SK-N-SH (cell line): Measurements from ENCODE around the gene CFDP1. TPM values are rescaled to one million over a fixed set of nuclear protein-coding genes. Genes with fewer than 3 reads are reported as not detected.
A peak's percentile ranks its signal among the peaks of the same experiment; 100 is the strongest.

ENCODE experiments used
- CTCF ChIA-PET: fragments of 300-600, 350-600 bp; formaldehyde crosslinking; extraction: SDS; loops from one replicate; lab custom pipeline; 2021; lab: Yijun Ruan, JAX
- POLR2A ChIA-PET: fragments of 350-600 bp; sonication (Branson Sonifier 250); formaldehyde crosslinking; extraction: SDS; loops from one replicate; lab custom pipeline; 2020; ENCODE audit warnings: antibody characterized with exemption, inconsistent platforms; lab: Yijun Ruan, JAX
- DNase-seq: peaks from one replicate; pipeline ENCODE4 v3.0.0; 2012
- H2AFZ ChIP-seq: fragments of 200-600 bp; sonication (generic); 2 replicates; pipeline ENCODE4 v1.8.1; 2016; ENCODE audit warnings: antibody characterized with exemption, mild to moderate bottlenecking, low read depth
- H3F3A ChIP-seq: fragments of 200-600 bp; sonication (generic); replicated peaks from 2 replicates; pipeline ENCODE3; 2016; ENCODE audit warnings: antibody characterized with exemption, mild to moderate bottlenecking; ENCODE audit not compliant: insufficient read depth
- H3K27ac ChIP-seq, 2 experiments: fragments of 200-500 bp in 1 of 2; fragments of 200-600 bp in 1 of 2; sonication (Bioruptor generic) in 1 of 2; sonication (generic), shearing (Covaris generic) in 1 of 2; 2 replicates each; pipeline versions ENCODE4 v1.5.1 to v1.6.1; 2014 to 2016; ENCODE audit warnings: low read depth in 2 of 2, inconsistent platforms in 1 of 2, low read length in 1 of 2, mild to moderate bottlenecking in 1 of 2, mixed read lengths in 1 of 2
- H3K27me3 ChIP-seq: fragments of 200-600 bp; sonication (generic), shearing (Covaris generic); 2 replicates; pipeline ENCODE4 v1.6.1; 2016; ENCODE audit warnings: mixed run types; ENCODE audit not compliant: insufficient read depth
- H3K36me3 ChIP-seq, 2 experiments: fragments of 200-500 bp in 1 of 2; fragments of 200-600 bp in 1 of 2; sonication (Bioruptor generic) in 1 of 2; sonication (generic) in 1 of 2; replicated peaks in 1 of 2; 2 replicates each; pipeline versions ENCODE3 to v1.5.1; 2014 to 2016; ENCODE audit warnings: low read length in 1 of 2, mild to moderate bottlenecking in 1 of 2; ENCODE audit not compliant: insufficient read depth in 2 of 2, control insufficient read depth in 1 of 2
- H3K4me1 ChIP-seq, 2 experiments: fragments of 200-500 bp in 1 of 2; fragments of 200-600 bp in 1 of 2; sonication (Bioruptor generic) in 1 of 2; sonication (generic), shearing (Covaris generic) in 1 of 2; 2 replicates each; pipeline versions ENCODE4 v1.5.1 to v1.6.1; 2014 to 2016; ENCODE audit warnings: low read depth in 1 of 2, low read length in 1 of 2, mixed run types in 1 of 2; ENCODE audit not compliant: insufficient read depth in 2 of 2, control insufficient read depth in 1 of 2
- H3K4me2 ChIP-seq: fragments of 200-600 bp; sonication (generic), shearing (Covaris generic); 2 replicates; pipeline ENCODE4 v1.6.1; 2017; ENCODE audit warnings: mixed run types
- H3K4me3 ChIP-seq, 2 experiments: fragments of 200-500 bp in 1 of 2; fragments of 200-600 bp in 1 of 2; sonication (Bioruptor generic) in 1 of 2; sonication (generic), shearing (Covaris generic) in 1 of 2; 2 replicates each; pipeline versions ENCODE4 v1.5.1 to v1.8.1; 2014 to 2016; ENCODE audit warnings: low read depth in 2 of 2, inconsistent platforms in 1 of 2, low read length in 1 of 2, mild to moderate bottlenecking in 1 of 2, mixed read lengths in 1 of 2, moderate library complexity in 1 of 2
- H3K79me2 ChIP-seq: fragments of 200-600 bp; sonication (generic); 2 replicates; pipeline ENCODE4 v1.8.1; 2017; ENCODE audit warnings: mild to moderate bottlenecking; ENCODE audit not compliant: insufficient read depth
- H3K9ac ChIP-seq: fragments of 200-600 bp; sonication (generic); 2 replicates; pipeline ENCODE4 v1.6.1; 2017; ENCODE audit warnings: mixed run types
- H3K9me2 ChIP-seq: fragments of 200-600 bp; sonication (generic); 2 replicates; pipeline ENCODE4 v1.6.1; 2017; ENCODE audit warnings: mixed run types
- H3K9me3 ChIP-seq: fragments of 200-600 bp; sonication (generic); 2 replicates; pipeline ENCODE4 v1.6.1; 2017; ENCODE audit warnings: mixed run types, mild to moderate bottlenecking, moderate library complexity
- H4K20me1 ChIP-seq: fragments of 200-600 bp; sonication (generic); 2 replicates; pipeline ENCODE4 v1.6.1; 2017; ENCODE audit warnings: mild to moderate bottlenecking, mixed run types; ENCODE audit not compliant: insufficient read depth
- CHD2 ChIP-seq: fragments of 150-350 bp; IDR thresholded peaks from 2 replicates; pipeline ENCODE4 v1.6.1; 2018; ENCODE audit warnings: low read length; ENCODE audit not compliant: partially characterized antibody
- FOSL2 ChIP-seq: IDR thresholded peaks from 2 replicates; pipeline ENCODE4 v1.4.0; 2012; ENCODE audit warnings: low read depth, mild to moderate bottlenecking, moderate library complexity, borderline replicate concordance
- FOXJ3 ChIP-seq: sonication (generic); formaldehyde crosslinking; IDR thresholded peaks from 2 replicates; pipeline ENCODE4 v1.5.1; 2020; ENCODE audit warnings: mild to moderate bottlenecking, missing genetic modification reagents
- GABPA ChIP-seq: IDR thresholded peaks from 2 replicates; pipeline ENCODE4 v1.4.0; 2012; ENCODE audit warnings: low read depth, mild to moderate bottlenecking
- JUND ChIP-seq: IDR thresholded peaks from 2 replicates; pipeline ENCODE4 v1.4.0; 2012
- MAX ChIP-seq: IDR thresholded peaks from 2 replicates; pipeline ENCODE4 v1.4.0; 2012; ENCODE audit warnings: low read depth
- MEF2A ChIP-seq: IDR thresholded peaks from 2 replicates; pipeline ENCODE4 v1.4.0; 2012; ENCODE audit warnings: low read depth, borderline replicate concordance
- MXI1 ChIP-seq: IDR thresholded peaks from 2 replicates; pipeline ENCODE4 v1.6.1; 2012; ENCODE audit warnings: mild to moderate bottlenecking, low read depth, low read length, improper control_type of control experiment
- NFIC ChIP-seq: IDR thresholded peaks from 2 replicates; pipeline ENCODE4 v1.4.0; 2012; ENCODE audit warnings: borderline replicate concordance
- NRF1 ChIP-seq: IDR thresholded peaks from 2 replicates; pipeline ENCODE4 v1.6.1; 2012; ENCODE audit warnings: low read depth, mild to moderate bottlenecking, low read length
- POLR2AphosphoS5 ChIP-seq: IDR thresholded peaks from 2 replicates; pipeline ENCODE4 v1.6.1; 2012; ENCODE audit warnings: low read depth, low read length
- RCOR1 ChIP-seq: fragments of 150-350 bp; IDR thresholded peaks from 2 replicates; pipeline ENCODE4 v1.6.1; 2017; ENCODE audit warnings: antibody characterized with exemption, low read length
- RXRA ChIP-seq: IDR thresholded peaks from 2 replicates; pipeline ENCODE4 v1.4.0; 2012; ENCODE audit warnings: low read depth, mild to moderate bottlenecking, borderline replicate concordance
- SMC3 ChIP-seq: IDR thresholded peaks from 2 replicates; pipeline ENCODE4 v1.6.1; 2012; ENCODE audit warnings: low read depth, low read length, improper control_type of control experiment
- TAF1 ChIP-seq: IDR thresholded peaks from 2 replicates; pipeline ENCODE4 v1.6.1; 2012; ENCODE audit warnings: low read depth, mild to moderate bottlenecking, low read length, moderate library complexity, borderline replicate concordance
- TCF12 ChIP-seq: IDR thresholded peaks from 2 replicates; pipeline ENCODE4 v1.4.0; 2012
- TEAD4 ChIP-seq: IDR thresholded peaks from 2 replicates; pipeline ENCODE4 v1.4.0; 2012; ENCODE audit warnings: mild to moderate bottlenecking, borderline replicate concordance; ENCODE audit not compliant: insufficient read depth
- YY1 ChIP-seq: IDR thresholded peaks from 2 replicates; pipeline ENCODE4 v1.4.0; 2012; ENCODE audit warnings: low read depth, mild to moderate bottlenecking
- WGBS: methylation state at CpG from one replicate; pipeline ENCODE4 v1.1.6; 2017; ENCODE audit warnings: low lambda C conversion rate; 5-methylcytosine and 5-hydroxymethylcytosine counted together
- polyA plus RNA-seq, 3 experiments: library from polyadenylated mRNA; depleted of rRNA; stranded (reverse); fragments of >200 nt; gene quantifications; 2 replicates each; pipeline ENCODE4 v1.2.3, GENCODE V29; 2012
- TF ChIP-seq, protein P1 (sequence below): IDR thresholded peaks from 2 replicates; pipeline ENCODE4 v1.6.1; 2012; ENCODE audit warnings: mild to moderate bottlenecking, low read depth, low read length, moderate library complexity
- TF ChIP-seq, protein P2 (sequence below): IDR thresholded peaks from 2 replicates; pipeline ENCODE4 v1.4.0; 2012; ENCODE audit warnings: low read depth, borderline replicate concordance

CFDP1 gene
- polyA plus RNA-seq, 1 of the 3 experiments (the other 2 are of a cell fraction), result 46.0 TPM

- TF ChIP-seq, protein P1, sequence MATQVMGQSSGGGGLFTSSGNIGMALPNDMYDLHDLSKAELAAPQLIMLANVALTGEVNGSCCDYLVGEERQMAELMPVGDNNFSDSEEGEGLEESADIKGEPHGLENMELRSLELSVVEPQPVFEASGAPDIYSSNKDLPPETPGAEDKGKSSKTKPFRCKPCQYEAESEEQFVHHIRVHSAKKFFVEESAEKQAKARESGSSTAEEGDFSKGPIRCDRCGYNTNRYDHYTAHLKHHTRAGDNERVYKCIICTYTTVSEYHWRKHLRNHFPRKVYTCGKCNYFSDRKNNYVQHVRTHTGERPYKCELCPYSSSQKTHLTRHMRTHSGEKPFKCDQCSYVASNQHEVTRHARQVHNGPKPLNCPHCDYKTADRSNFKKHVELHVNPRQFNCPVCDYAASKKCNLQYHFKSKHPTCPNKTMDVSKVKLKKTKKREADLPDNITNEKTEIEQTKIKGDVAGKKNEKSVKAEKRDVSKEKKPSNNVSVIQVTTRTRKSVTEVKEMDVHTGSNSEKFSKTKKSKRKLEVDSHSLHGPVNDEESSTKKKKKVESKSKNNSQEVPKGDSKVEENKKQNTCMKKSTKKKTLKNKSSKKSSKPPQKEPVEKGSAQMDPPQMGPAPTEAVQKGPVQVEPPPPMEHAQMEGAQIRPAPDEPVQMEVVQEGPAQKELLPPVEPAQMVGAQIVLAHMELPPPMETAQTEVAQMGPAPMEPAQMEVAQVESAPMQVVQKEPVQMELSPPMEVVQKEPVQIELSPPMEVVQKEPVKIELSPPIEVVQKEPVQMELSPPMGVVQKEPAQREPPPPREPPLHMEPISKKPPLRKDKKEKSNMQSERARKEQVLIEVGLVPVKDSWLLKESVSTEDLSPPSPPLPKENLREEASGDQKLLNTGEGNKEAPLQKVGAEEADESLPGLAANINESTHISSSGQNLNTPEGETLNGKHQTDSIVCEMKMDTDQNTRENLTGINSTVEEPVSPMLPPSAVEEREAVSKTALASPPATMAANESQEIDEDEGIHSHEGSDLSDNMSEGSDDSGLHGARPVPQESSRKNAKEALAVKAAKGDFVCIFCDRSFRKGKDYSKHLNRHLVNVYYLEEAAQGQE, result no peak
- no peak for TF ChIP-seq RCOR1
- TF ChIP-seq JUND, result no peak
- TF ChIP-seq TCF12, result no peak
- TF ChIP-seq FOSL2, result no peak
- TF ChIP-seq, protein P2, sequence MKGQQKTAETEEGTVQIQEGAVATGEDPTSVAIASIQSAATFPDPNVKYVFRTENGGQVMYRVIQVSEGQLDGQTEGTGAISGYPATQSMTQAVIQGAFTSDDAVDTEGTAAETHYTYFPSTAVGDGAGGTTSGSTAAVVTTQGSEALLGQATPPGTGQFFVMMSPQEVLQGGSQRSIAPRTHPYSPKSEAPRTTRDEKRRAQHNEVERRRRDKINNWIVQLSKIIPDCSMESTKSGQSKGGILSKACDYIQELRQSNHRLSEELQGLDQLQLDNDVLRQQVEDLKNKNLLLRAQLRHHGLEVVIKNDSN, result no peak
- TF ChIP-seq MAX, result no peak
These were observed 186.6 kb downstream of the CFDP1 start (continued) for GRCh38 chr16:75246504-75247205.

DNA sequence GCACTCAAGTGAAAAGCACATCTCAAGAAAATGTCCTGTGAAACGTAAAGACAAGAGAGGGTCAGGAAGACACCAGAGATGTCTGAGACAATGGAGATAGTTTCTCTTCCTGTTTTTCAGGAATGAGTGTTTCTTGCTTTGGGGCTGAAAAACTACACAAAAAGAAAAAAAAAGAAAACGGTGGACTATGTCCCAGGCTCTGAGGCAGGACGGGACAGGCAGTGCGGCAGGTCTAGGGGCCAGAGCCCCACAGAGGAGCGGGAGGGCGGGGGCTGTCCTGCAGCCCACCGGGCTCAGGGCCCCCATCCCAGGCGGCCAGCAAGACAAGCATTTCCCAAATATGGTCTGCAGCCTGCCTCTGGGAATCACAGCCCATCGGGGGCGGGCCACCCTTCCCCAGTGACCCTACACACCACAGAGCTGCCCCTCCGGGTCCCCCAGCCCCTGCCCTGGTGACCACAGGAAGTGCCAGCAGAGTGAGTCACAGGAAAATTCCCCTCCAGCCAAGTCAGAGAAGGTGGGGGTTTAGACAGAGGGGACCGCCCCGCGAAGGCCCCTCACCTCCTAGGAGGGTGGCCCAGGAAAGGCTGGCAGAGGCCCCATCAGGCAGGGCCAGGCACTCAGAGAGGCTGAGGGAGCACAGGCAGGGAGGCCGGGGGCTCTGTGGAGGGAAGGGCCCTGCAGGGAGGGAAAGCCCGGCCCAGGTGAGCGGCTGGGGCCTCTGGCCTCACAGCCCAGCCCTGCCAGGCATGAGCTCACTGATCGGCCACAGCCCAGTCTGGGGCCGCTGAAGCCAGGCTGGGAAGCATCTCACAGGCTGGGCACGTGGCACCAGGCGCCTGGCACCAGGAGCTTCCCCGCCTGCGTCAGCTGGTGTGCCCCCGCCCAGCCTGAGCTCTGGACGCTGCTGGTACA is 188.2 kb downstream of the CFDP1 start:
- no peaks in the 10 kb centered on the region for H3K27me3 ChIP-seq
- peak; percentile 82 for DNase-seq
- peaks cover 98% of the 10 kb centered on the region for H3K79me2 ChIP-seq
- peak overlapping the region; percentile 81 for H3K4me2 ChIP-seq
- WGBS, result 11% methylated on average over 15 of the region's 25 CpGs
- ChIA-PET CTCF (interaction anchor here (0.8 to 5.0 kb wide), 6 partner anchors 11 to 157 kb away, joined by 3 to 35 read pairs (median 4); no protein-coding TSS in a partner anchor), POLR2A (interaction anchor here (0.8 kb wide), 1 partner anchor 133 kb away, joined by 3 read pairs; no protein-coding TSS in a partner anchor)
- peaks cover 21% of the 10 kb centered on the region for H3F3A ChIP-seq
- H4K20me1 ChIP-seq, result peaks cover 38% of the 10 kb centered on the region
- no peak overlapping the region for H2AFZ ChIP-seq
- peak overlapping the region; percentile 82 for H3K9ac ChIP-seq
- H3K4me1 ChIP-seq, result peaks cover 66 to 75% of the 10 kb centered on the region in 2 experiments
- peak overlapping the region in 1 of 2 experiments; percentile 19; a peak in 2 of 4 replicates for H3K4me3 ChIP-seq
- no peaks in the 10 kb centered on the region for H3K9me3 ChIP-seq
- H3K27ac ChIP-seq, result peak overlapping the region; percentile 89 to 98
- no peaks in the 10 kb centered on the region for H3K9me2 ChIP-seq
- H3K36me3 ChIP-seq, result peaks cover 5 to 30% of the 10 kb centered on the region in 2 experiments
- TF ChIP-seq MEF2A (peak; percentile 78; the same call in 1 of the 2 replicates), YY1 (peak; percentile 55; the same call in 1 of the 2 replicates), TAF1 (no peak), CHD2 (no peak), FOXJ3 (CRISPR knock-in tag) (no peak), MAX (peak; percentile 95), SMC3 (no peak), FOSL2 (peak; percentile 98; the same call in 1 of the 2 replicates), NFIC (peak; percentile 96), POLR2AphosphoS5 (peak; percentile 80), NRF1 (no peak), RXRA (peak; percentile 98; the same call in 1 of the 2 replicates), MXI1 (peak; percentile 75), TEAD4 (peak; percentile 98), GABPA (peak; percentile 55; the same call in 1 of the 2 replicates)
- TF ChIP-seq, protein P2, result peak; percentile 79; the same call in 1 of the 2 replicates
